Activated CD8-positive, alpha-beta memory T cell treated with anti-CD3 and anti-CD28 coated beads, Interleukin-2, amount 50 U/mL, for 1 hour (primary cell): ENCODE results near the gene RGS14.
"Not testable (repeated sequence)": the region's sequence is repeated elsewhere in the genome, so short reads cannot be mapped to it uniquely, and the experiment has no call there.

Experiments
- DNase-seq: peaks from one replicate; pipeline ENCODE4 v3.0.0-alpha.2; 2020; ENCODE audit errors: extremely low read depth

Gene RGS14

DNA sequence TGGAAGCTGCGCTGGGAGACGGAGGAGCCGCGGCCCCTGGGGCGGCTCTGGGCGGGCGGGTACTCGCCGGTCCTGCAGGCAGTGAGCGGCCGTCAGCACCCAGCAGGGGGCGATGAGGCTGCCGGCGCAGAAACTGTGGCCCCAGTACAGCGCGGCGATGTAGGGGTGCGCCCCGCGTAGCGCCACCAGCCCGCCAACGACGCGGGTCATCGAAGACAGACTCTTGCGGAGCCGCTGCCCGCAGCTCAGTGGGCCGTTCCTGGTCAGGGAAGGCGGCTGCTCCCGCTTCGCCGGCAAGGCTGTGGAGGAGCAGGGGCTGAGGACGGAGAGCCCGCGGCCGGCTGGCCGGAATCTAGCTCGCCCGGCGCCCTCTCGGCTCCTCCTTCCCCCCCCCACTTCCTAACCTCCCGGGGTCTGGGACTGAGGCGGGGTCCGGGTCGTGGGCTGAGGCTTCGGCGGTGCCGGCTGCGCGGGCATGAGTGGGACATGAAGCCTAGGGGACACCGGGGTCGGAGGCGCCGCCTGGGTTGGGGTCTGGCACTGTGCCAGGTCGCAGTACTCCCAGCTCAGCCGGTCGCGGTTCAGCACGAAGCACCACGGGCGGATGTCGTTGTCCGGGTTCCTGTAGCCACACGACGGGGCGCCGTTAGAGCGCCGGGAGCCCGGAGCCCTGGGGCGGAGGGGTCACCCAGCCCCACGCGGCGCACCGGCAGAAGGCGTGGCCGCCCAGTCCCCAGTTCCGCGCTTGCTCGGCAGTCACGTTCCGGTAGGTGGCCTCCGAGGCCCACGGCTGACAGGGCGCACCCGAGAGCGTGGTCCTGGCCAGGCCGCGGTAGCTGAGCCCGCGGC lies 46.3 kb downstream of the RGS14 start:
- peak; percentile 70 for DNase-seq

DNA sequence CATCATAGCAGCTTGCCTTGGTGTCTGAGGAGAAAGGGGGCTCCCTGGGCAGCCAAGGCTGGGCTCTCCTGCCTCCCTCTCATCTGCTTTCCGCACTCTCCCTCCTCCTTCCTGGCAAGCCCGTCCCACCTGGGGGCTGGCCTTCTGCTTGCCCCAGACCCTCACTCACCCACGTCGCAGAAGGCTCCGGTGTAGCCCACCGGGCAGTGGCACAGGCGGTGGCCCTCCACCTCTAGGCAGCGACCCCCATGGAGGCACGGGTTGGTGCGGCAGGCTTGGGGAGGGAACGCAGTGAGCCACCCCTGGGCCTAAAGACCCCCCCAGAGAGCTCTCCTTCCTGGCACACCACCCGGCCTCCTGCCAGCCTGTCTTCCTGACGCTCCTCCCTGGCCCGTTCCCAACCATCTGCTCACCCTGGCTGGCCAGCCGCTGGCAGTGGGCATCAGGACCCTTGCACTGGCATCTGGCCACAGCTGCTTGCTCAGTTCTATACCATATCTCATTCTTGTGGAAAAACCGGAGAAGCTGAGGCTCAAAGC lies 47.0 kb downstream of the RGS14 start:
- DNase-seq = no peak

DNA sequence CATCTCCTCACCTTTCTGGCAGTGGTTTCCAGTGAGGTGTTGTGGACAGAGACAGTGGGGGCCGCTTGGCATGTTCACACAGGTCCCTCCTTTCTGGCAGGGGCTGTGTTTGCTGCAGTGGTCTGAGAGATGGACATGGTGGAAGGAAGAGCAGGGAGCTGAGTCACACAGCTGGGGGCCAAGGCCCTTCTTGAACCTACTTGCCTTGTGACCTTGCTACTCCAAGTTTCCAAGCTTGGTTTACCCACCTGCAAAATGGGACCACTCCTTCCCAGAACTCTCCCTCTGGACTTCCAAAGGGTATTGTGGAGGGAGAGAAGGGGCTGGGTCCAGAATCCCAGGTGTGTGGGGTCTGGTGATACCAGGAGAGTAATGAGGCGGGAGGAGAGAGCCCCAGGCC lies 47.6 kb downstream of the RGS14 start:
- DNase-seq = no peak

DNA sequence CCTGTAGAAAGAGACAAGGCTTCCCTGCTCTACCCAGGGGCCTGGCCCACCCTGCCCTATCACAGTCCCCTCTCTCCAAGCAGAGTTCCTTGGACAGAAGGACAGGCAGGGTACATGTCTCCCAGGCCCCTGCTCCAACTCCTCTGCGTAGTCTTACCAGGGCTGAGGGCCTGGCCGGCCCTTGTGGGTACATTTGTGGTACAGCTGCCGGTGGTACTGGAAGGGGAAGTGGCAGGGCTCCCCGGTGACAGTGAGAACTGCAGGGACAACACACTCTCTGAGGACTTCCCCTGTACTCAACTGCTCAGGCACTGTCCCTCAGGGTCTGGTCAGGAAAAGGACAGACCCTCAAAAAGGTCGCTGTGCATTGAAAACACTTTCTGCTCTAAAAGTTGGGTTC lies 48.1 kb downstream of the RGS14 start:
- DNase-seq = no peak

DNA sequence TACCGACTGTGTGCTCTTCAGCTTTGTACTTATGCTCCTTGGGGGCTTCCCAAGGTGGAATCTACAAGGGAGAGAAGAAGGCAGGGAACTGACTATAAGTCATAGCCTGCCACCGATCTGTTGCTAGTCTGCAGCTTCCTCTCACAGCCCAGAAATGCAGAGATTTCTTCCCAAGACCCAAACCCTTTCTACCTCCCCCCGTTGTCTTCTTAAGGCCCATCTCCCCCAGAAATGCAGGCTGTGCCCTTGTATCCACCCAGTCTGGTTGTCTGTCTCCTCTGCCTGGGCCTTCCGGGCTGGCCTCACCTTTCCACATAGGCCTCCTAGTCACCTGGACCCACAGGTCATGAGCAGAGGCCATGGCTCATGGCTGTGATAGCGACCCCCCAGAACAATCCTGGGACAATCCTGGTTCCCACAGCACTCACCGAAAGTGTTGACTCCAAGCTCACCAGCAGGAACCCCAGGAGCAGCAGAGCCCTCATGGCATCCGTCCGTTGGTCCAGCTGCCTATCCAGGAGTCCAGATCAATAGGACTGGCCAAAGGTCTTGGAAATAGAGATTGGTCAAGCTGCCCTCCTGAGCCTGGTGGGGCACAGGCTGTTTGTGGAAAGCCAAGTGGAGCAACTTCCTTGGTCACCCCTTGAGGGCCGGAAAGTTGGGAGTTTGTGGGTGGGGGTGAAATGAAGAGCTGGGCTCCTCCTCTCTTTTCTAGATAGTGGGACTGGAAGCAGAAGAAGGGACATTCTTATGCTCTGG lies 51.5 kb downstream of the RGS14 start, which contains the start of gene F12:
Gene F12 (minus strand): TSS at position 522 of the 759 bp plus-strand sequence. CDS start 37 bp downstream, at position 485.
- no peak for DNase-seq

DNA sequence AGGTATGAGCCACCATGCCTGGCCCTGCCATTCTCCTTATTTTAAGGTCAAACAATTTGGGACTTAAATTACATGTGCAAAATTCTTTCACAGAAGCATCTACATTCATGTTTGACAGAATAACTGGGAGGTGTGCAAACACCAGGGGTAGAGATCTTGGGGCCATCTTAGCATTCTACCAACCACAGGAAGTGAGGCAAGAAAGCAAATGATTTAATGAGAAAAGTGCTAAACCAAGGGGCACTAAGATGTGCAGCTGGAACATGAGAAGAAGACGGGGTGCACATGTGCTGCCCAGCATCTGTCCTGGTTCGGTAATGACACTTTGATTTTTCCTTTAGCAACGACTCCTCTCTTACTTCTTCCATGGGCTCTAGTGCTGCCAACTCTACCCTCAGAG lies 52.9 kb downstream of the RGS14 start:
- no peak for DNase-seq

DNA sequence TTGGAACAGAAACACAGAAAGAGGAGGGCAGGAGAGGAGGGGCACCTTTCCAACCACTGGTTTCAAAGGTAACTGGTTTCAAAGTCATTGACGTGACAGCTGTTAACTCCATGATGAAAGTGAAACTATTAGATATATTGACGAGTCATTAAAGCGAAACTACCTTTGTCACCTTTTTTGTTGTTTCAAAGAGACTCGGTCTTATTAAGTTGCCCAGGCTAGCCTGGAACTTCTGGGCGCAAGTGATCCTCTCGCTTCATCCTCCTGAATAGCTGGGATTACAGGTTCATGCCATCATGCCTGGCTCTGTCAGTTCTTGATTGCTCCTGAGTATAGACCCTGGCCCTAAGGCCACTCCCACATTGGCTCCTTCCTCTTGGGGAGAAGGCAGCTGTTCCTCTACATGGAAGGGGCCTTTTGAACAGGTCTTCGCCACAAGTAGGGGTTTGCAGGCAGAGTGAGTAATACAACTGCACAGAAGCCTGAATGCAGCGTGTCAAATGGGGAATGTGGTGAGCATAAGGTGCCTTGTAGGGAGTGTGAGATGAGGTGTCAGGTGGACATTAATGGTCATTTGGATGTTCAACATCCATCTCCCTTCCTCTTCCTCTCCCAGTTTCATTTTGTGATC lies 55.0 kb downstream of the RGS14 start:
- no peak for DNase-seq

DNA sequence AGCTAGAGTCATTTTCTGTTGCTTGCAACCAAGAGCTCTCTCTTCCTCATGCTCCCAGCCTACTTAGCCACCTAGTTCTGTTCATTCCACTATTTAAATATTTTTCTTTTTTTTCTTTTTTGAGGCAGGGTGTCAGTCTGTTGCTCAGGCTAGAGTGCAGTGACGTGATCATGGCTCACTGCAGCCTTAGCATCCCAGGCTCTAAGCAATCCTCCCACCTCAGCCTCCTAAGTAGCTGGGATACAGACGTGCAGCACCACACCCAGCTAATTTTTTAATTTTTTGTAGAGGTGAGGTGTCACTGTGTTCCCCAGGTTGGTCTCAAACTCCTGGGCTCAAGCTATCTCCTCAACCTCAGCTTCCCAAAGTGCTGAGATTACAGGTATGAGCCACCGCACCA lies 56.8 kb downstream of the RGS14 start:
- no peak for DNase-seq

DNA sequence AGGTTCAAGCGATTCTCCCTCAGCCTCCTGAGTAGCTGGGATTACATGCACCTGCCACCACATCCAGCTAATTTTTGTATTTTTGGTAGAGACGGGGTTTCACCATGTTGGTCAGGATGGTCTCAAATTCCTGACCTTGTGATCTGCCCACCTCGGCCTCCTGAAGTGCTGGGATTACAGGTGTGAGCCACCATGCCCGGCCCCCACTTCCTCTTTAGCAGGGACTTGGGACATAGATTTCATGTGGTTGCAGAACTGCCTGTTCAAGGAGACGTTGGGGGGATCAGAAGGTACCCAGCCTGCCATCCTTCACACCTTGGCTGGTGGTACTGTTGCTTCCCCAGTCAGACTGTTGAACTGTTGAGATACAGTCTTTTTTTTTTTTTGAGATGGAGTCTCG lies 59.4 kb downstream of the RGS14 start:
- not testable (repeated sequence) for DNase-seq

DNA sequence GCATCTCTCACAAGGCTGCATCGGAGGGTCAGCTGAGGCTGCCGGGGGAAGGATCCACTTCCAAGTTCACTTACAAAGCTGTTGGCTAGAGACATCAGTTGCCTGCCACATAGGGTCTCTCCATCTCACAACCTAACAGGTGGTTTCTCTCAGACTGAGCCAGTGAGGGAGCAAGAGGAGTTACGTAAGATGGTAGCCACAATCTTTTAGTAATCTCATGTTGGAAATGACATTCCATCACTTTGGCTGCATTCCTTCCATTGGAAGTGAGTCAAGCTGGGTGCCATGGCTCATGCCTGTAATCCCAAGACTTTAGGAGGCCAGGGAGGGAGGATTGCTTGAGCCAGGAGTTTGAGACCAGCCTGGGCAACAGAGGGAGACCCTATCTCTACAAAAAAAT lies 61.3 kb downstream of the RGS14 start:
- DNase-seq = no peak

DNA sequence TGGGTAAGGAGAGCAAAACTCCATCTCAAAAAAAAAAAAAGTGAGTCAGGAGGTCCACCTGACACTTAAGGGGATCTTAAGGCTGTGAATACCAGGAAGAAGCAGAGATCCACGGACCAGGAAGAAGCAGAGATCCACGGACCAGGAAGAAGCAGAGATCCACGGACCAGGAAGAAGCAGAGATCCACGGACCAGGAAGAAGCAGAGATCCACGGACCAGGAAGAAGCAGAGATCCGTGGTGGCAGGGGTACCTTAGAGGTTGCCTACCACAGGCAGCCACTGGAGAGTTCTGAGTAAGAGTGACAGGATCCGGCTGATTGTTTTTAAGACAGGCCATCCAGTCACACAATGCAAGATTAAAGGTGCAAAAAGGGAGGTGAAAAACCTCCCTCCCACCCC lies 62.7 kb downstream of the RGS14 start:
- DNase-seq = not testable (repeated sequence)

DNA sequence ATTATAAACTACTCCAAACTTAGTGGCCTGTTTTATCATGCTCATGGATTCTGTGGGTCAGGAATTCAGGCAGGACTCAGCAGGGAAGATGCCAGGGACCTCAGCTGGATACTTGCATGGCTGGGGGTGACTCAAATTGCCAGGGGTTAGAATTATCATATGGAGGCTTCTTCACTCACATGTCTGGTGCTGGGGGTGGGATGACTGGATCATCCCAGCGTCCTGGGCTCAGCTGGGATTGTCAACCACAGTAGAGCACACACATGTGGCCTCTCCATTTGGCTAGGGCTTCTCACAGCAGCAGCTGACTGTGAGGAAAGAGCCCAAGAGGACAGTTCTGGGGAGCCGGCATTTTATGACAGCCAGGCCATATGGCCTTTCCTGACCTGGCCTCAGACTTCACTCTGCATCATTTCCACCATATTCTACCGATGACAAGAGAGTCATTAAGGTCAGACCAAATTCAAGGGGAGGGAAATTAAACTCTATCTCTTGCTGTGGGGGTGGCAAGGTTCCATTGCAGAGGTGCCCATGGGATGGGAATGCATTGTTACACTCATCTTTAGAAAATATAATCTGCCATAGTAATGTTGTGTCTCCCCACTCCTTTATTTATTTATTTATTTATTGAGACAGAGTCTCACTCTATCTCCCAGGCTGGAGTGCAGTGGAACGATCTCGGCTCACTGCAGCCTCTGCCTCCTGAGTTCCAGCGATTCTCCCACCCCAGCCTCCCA lies 63.5 kb downstream of the RGS14 start:
- no peak for DNase-seq
